Body of pancreas (tissue), 4 donors: ENCODE measurements around the gene SOCS3.

ENCODE experiments used
- CTCF ChIP-seq, 7 experiments: fragments of 450-650 bp in 4 of 7; fragments of 200-600 bp in 3 of 7; sonication (generic) in 3 of 7; IDR thresholded peaks; one replicate each; pipeline ENCODE4 v1.5.1; 2016 to 2019; ENCODE audit warnings: antibody characterized with exemption in 7 of 7
- POLR2A ChIP-seq, 3 donors: fragments of 450-650 bp; IDR thresholded peaks; one replicate each; pipeline ENCODE4 v1.6.1; 2016; ENCODE audit warnings: antibody characterized with exemption in 3 of 3, mild to moderate bottlenecking in 2 of 3

GRCh38 chr17:78356101-78356713 lies 3.7 kb downstream of the SOCS3 start:
- TF ChIP-seq POLR2A (IDR thresholded peaks at IDR 0.05), result peak in 1 of 3 donors; percentile 31
- no peak for TF ChIP-seq CTCF (IDR thresholded peaks at IDR 0.05)
